ENCODE results near the gene HRH1. TPM values are rescaled to one million over a fixed set of nuclear protein-coding genes. Genes with fewer than 3 reads are reported as not detected.

HRH1 gene
- total RNA-seq, 2 experiments from 2014 or later = 0.18 to 0.29 TPM

DNA sequence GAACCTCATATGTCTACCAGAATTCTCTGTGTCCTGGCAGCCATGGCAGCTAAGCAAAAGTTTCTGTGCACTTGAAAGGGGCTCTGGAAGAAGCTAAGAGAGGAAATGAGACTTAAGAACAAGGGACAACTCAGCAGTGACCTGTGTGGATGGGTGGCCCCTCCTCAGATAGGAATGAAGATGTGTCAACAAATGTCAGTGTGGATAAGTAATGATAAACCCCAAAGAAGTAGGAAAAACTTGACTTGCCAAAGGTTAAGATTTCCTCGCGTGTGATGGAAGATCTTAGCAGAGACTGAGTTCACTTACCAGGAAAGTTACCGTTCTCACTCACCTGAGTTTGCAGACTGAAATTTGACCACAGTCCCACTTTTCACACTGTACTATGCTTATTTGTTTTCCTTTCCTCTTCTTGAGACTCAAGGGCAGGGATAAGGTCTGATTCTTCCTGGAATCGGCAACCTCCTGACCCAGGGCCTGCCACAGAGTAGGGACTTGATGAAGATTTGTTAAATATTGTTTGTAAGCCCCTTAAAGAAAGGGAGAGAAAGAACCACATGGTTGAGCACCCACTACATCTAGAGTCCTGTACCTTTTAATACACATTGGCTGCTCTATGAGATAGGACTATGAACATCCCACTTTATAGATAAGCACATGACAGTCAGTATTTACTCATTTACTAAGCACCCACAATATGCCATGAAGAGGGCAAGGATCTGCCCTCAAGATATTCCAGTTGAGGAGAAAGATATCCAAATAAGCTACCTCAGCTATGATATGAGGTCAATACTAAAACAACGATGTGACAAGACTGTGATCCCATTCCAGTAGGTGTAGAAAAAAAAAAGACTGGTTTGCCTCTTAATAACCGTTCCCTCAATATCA, 7.3 kb upstream of the HRH1 start:
- CTCF ChIA-PET = no interaction called here
- Mint-ChIP-seq H3K4me3 (no peak overlapping the region), H3K27ac (no peak overlapping the region), H3K27me3 (ENCODE audit: low read depth) (peaks cover 47% of the 10 kb centered on the region), H3K9me3 (ENCODE audit: insufficient read depth) (no peaks in the 10 kb centered on the region), H3K4me1 (ENCODE audit: low read depth) (no peaks in the 10 kb centered on the region), H3K36me3 (ENCODE audit: low read depth) (no peaks in the 10 kb centered on the region)
- ATAC-seq = no peak
- POLR2A ChIA-PET = no interaction called here
- no peak for DNase-seq

DNA sequence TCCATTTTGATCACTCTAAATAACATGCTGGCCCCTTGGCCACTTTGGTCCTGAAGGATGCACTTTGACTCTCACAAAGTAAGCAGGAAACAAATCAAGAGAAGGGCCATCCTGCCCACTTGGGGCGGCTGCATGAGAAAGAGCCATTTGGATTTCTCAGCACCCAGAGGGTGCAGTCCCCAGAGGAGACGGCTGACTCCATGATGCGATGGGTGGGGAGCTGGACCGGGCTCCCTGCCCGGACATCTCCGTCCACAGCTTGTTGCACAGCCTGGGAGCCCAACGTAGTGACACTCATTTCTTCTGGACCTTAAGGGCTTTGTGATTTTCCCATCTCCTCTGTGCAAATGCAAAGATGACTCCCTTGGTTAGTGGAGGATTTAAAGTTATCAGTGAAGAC, 4.0 kb upstream of the HRH1 start:
- no peak for ATAC-seq
- H3K4me3 Mint-ChIP-seq = no peak overlapping the region
- peaks cover 65% of the 10 kb centered on the region for H3K27me3 Mint-ChIP-seq (ENCODE audit: low read depth)
- H3K36me3 Mint-ChIP-seq (ENCODE audit: low read depth) = no peaks in the 10 kb centered on the region
- H3K4me1 Mint-ChIP-seq (ENCODE audit: low read depth) = peaks cover 8% of the 10 kb centered on the region
- no peaks in the 10 kb centered on the region for H3K9me3 Mint-ChIP-seq (ENCODE audit: insufficient read depth)
- H3K27ac Mint-ChIP-seq = no peak overlapping the region
- ChIA-PET POLR2A (no interaction called here), CTCF (interaction anchor here (1.5 kb wide), 1 partner anchor 90 kb away, joined by 6 read pairs; no protein-coding TSS in a partner anchor)
- DNase-seq = no peak

GRCh38 chr3:11152301-11152700, 2.0 kb upstream of the HRH1 start:
- no peak for DNase-seq
- ATAC-seq = no peak
- Mint-ChIP-seq H3K4me3 (no peak overlapping the region), H3K27me3 (ENCODE audit: low read depth) (peaks cover 75% of the 10 kb centered on the region), H3K9me3 (ENCODE audit: insufficient read depth) (no peaks in the 10 kb centered on the region), H3K27ac (no peak overlapping the region), H3K4me1 (ENCODE audit: low read depth) (peaks cover 12% of the 10 kb centered on the region), H3K36me3 (ENCODE audit: low read depth) (no peaks in the 10 kb centered on the region)
- CTCF ChIA-PET = interaction anchor here (1.2 kb wide), 1 partner anchor 52 kb away, joined by 3 read pairs; no protein-coding TSS in a partner anchor
- POLR2A ChIA-PET = no interaction called here

DNA sequence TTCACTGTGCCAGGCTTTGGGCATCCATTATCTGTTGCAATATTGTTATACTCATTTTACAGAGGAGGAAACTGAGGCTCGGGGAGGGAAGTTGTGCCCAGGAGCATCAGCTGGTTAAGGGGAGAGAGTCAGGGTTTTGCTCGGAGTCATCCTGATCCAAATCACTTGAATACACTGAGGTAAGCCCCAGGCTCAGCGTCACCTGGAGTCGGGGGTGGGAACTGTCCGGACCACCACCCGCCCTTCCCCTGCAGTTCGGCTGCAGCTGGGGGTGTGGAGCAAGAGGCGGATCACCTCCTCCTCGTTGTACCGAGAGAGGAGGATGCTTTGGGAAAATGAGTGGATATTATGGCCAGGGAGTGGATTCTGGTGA, 646 bp downstream of the HRH1 start:
- CTCF ChIA-PET = interaction anchor here (0.8 to 2.2 kb wide), 6 partner anchors 15 to 226 kb away, joined by 3 to 6 read pairs (median 4); no protein-coding TSS in a partner anchor
- Mint-ChIP-seq H3K4me3 (peak overlapping the region; percentile 34), H3K27ac (no peak overlapping the region), H3K4me1 (ENCODE audit: low read depth) (peaks cover 12% of the 10 kb centered on the region), H3K9me3 (ENCODE audit: insufficient read depth) (no peaks in the 10 kb centered on the region), H3K27me3 (ENCODE audit: low read depth) (peaks cover 74% of the 10 kb centered on the region), H3K36me3 (ENCODE audit: low read depth) (no peaks in the 10 kb centered on the region)
- ATAC-seq (no peak), DNase-seq (no peak)
- POLR2A ChIA-PET = no interaction called here

GRCh38 chr3:11155341-11156025, 1.2 kb downstream of the HRH1 start:
- no peaks in the 10 kb centered on the region for H3K36me3 Mint-ChIP-seq (ENCODE audit: low read depth)
- peaks cover 12% of the 10 kb centered on the region for H3K4me1 Mint-ChIP-seq (ENCODE audit: low read depth)
- ATAC-seq (no peak), DNase-seq (peak; percentile 42)
- H3K9me3 Mint-ChIP-seq (ENCODE audit: insufficient read depth) = no peaks in the 10 kb centered on the region
- ChIA-PET CTCF (interaction anchor here (0.8 to 2.2 kb wide), 6 partner anchors 15 to 225 kb away, joined by 3 to 6 read pairs (median 4); no protein-coding TSS in a partner anchor), POLR2A (no interaction called here)
- peaks cover 76% of the 10 kb centered on the region for H3K27me3 Mint-ChIP-seq (ENCODE audit: low read depth)
- no peak overlapping the region for H3K27ac Mint-ChIP-seq
- H3K4me3 Mint-ChIP-seq = peak overlapping the region; percentile 34

DNA sequence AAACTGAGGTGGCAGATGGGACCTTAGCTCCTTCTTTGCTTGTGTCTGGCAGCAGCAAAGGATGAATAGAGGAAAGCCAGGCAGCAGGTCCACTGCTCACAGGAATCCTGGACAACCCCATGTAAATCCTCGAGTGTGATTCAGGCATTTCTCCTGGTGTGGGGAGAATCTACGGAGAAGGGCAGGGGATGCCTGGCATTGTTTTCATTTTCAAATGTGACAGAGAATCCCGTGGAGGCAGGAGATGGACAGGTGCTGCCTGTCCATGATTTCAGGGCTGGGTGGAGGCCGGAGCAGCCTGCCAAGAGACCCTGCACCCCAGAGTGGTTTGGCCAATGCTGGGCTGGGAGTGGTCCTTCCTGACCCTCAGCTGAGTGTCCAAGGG, 1.7 kb downstream of the HRH1 start:
- H3K4me3 Mint-ChIP-seq = no peak overlapping the region
- H3K27me3 Mint-ChIP-seq (ENCODE audit: low read depth) = peaks cover 76% of the 10 kb centered on the region
- POLR2A ChIA-PET = no interaction called here
- no peak for DNase-seq
- peaks cover 12% of the 10 kb centered on the region for H3K4me1 Mint-ChIP-seq (ENCODE audit: low read depth)
- no peak for ATAC-seq
- H3K36me3 Mint-ChIP-seq (ENCODE audit: low read depth) = no peaks in the 10 kb centered on the region
- no peaks in the 10 kb centered on the region for H3K9me3 Mint-ChIP-seq (ENCODE audit: insufficient read depth)
- CTCF ChIA-PET = interaction anchor here (0.9 to 2.2 kb wide), 2 partner anchors 37 to 179 kb away, joined by 3 to 6 read pairs; no protein-coding TSS in a partner anchor
- no peak overlapping the region for H3K27ac Mint-ChIP-seq

GRCh38 chr3:11157421-11157820, 3.1 kb downstream of the HRH1 start:
- Mint-ChIP-seq H3K9me3 (ENCODE audit: insufficient read depth) (no peaks in the 10 kb centered on the region), H3K4me1 (ENCODE audit: low read depth) (peaks cover 12% of the 10 kb centered on the region), H3K4me3 (no peak overlapping the region), H3K36me3 (ENCODE audit: low read depth) (no peaks in the 10 kb centered on the region), H3K27ac (no peak overlapping the region), H3K27me3 (ENCODE audit: low read depth) (peaks cover 71% of the 10 kb centered on the region)
- ATAC-seq (no peak), DNase-seq (no peak)
- POLR2A ChIA-PET = no interaction called here
- CTCF ChIA-PET = interaction anchor here (1.2 kb wide), 1 partner anchor 17 kb away, joined by 3 read pairs; no protein-coding TSS in a partner anchor

GRCh38 chr3:11159421-11159904, 5.2 kb downstream of the HRH1 start:
- H3K36me3 Mint-ChIP-seq (ENCODE audit: low read depth) = no peaks in the 10 kb centered on the region
- peaks cover 71% of the 10 kb centered on the region for H3K27me3 Mint-ChIP-seq (ENCODE audit: low read depth)
- CTCF ChIA-PET = no interaction called here
- DNase-seq = no peak
- H3K4me3 Mint-ChIP-seq = no peak overlapping the region
- H3K4me1 Mint-ChIP-seq (ENCODE audit: low read depth) = peaks cover 9% of the 10 kb centered on the region
- no peak overlapping the region for H3K27ac Mint-ChIP-seq
- ATAC-seq = no peak
- POLR2A ChIA-PET = no interaction called here
- H3K9me3 Mint-ChIP-seq (ENCODE audit: insufficient read depth) = no peaks in the 10 kb centered on the region

DNA sequence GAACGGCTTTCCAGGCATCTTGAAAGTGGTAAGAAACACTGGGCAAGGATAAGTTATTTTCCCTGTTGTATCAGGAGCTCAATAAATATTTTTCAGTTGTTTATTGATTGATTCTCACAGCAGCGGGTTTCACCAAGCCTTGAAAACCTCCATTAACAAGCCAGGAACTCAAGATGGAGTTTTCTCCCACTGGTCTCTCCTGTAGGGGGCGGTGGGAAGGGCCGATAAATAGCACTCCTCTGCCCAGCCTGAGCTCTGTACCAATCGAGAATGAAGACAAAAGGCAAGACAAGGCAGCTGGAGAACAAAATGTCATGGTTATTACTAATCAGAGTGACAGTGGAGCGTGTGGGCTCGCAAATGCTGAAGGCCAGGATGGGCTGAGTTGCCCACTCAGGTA, 7.4 kb downstream of the HRH1 start:
- Mint-ChIP-seq H3K27me3 (ENCODE audit: low read depth) (peaks cover 55% of the 10 kb centered on the region), H3K27ac (no peak overlapping the region), H3K4me3 (no peak overlapping the region), H3K9me3 (ENCODE audit: insufficient read depth) (no peaks in the 10 kb centered on the region), H3K36me3 (ENCODE audit: low read depth) (no peaks in the 10 kb centered on the region), H3K4me1 (ENCODE audit: low read depth) (no peaks in the 10 kb centered on the region)
- no peak for DNase-seq
- ATAC-seq = no peak
- POLR2A ChIA-PET = no interaction called here
- CTCF ChIA-PET = no interaction called here

- no peak overlapping the region for H3K27ac Mint-ChIP-seq
- H3K36me3 Mint-ChIP-seq (ENCODE audit: low read depth) = no peaks in the 10 kb centered on the region
- CTCF ChIA-PET = no interaction called here
- POLR2A ChIA-PET = no interaction called here
- H3K27me3 Mint-ChIP-seq (ENCODE audit: low read depth) = peaks cover 45% of the 10 kb centered on the region
- ATAC-seq (no peak), DNase-seq (no peak)
- no peak overlapping the region for H3K4me3 Mint-ChIP-seq
- no peaks in the 10 kb centered on the region for H3K4me1 Mint-ChIP-seq (ENCODE audit: low read depth)
- no peaks in the 10 kb centered on the region for H3K9me3 Mint-ChIP-seq (ENCODE audit: insufficient read depth)
Measured at GRCh38 chr3:11162401-11163345, 8.4 kb downstream of the HRH1 start.

DNA sequence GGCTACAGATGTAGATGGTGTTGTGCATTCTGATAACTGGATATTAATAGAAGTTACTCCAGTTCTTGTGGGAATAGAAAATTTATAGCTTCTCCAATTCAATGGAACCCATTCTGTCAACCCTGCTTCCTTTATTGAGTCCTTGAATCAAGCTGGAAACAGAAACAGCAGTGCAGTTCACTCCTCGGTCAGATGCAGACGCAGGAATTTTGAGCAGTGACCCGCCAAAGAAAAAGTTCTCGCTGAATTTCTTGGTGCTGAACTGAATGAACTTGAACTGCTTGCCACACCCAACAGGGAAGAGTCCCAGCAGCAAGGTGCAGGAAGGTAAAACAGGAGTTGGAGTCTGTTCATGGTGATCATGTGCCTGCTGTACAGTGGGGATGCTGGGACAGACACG, 10.3 kb downstream of the HRH1 start:
- DNase-seq (no peak), ATAC-seq (no peak)
- no peak overlapping the region for H3K27ac Mint-ChIP-seq
- H3K4me3 Mint-ChIP-seq = no peak overlapping the region
- H3K27me3 Mint-ChIP-seq (ENCODE audit: low read depth) = peaks cover 36% of the 10 kb centered on the region
- no peaks in the 10 kb centered on the region for H3K4me1 Mint-ChIP-seq (ENCODE audit: low read depth)
- ChIA-PET CTCF (no interaction called here), POLR2A (no interaction called here)
- H3K9me3 Mint-ChIP-seq (ENCODE audit: insufficient read depth) = no peaks in the 10 kb centered on the region
- no peaks in the 10 kb centered on the region for H3K36me3 Mint-ChIP-seq (ENCODE audit: low read depth)

All from activated CD8-positive, alpha-beta T cell treated with anti-CD3 and anti-CD28 coated beads, Interleukin-2, amount 10 ng/mL, durations not matched to agents 7 days and 5 days (primary cell).